ENCODE data around the gene KYAT1.

DNA sequence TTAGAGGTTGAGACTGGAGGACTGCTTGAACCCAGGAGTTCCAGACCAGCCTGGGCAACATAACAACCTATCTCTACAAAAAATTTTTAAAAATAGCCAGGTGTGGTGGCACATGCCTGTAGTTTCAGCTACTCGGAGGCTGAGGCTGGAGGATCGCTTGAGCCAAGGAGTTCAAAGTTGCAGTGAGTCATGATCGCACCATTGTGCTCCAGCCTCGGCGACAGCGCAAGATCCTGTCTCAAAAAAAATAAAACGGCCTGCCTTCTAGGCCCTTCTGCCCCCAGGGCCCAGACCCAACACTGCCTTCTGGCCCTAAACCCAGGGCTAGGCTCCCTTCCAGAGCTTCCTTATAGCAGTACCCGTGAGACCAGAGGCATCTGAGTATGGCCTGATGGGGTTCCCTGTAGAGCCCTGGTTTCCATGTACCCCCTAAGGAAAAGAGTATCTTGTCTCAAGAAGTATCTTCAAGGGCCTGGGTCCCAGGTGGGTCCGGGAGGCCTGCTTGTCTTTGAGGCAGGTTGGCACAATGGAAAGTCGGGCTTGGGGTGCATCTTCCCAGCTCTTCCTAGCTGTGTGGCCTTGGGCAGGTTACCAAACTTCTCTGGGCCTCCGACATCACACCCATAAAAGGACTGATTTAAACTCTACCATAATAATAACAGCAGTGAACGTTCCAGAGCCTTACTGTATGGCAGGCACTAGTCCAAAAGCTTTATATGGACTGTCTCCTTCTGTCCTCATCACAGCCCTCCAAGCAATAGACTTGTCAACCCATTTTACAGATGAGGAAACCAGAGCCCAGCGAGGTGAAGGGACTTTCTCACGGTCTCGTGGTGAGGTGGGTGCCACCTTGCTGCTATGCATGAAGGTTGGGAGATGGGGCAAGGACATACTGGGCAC, 9.8 kb upstream of the KYAT1 start:
- no peak for TF ChIP-seq ESRRA (IDR thresholded peaks at IDR 0.05; ENCODE audit: borderline replicate concordance, low read length)
- TF ChIP-seq JUNB (IDR thresholded peaks at IDR 0.05): no peak
- TF ChIP-seq CEBPB (IDR thresholded peaks at IDR 0.05): no peak
- TF ChIP-seq, protein P1, sequence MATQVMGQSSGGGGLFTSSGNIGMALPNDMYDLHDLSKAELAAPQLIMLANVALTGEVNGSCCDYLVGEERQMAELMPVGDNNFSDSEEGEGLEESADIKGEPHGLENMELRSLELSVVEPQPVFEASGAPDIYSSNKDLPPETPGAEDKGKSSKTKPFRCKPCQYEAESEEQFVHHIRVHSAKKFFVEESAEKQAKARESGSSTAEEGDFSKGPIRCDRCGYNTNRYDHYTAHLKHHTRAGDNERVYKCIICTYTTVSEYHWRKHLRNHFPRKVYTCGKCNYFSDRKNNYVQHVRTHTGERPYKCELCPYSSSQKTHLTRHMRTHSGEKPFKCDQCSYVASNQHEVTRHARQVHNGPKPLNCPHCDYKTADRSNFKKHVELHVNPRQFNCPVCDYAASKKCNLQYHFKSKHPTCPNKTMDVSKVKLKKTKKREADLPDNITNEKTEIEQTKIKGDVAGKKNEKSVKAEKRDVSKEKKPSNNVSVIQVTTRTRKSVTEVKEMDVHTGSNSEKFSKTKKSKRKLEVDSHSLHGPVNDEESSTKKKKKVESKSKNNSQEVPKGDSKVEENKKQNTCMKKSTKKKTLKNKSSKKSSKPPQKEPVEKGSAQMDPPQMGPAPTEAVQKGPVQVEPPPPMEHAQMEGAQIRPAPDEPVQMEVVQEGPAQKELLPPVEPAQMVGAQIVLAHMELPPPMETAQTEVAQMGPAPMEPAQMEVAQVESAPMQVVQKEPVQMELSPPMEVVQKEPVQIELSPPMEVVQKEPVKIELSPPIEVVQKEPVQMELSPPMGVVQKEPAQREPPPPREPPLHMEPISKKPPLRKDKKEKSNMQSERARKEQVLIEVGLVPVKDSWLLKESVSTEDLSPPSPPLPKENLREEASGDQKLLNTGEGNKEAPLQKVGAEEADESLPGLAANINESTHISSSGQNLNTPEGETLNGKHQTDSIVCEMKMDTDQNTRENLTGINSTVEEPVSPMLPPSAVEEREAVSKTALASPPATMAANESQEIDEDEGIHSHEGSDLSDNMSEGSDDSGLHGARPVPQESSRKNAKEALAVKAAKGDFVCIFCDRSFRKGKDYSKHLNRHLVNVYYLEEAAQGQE (IDR thresholded peaks at IDR 0.05): no peak
- TF ChIP-seq, protein P2, sequence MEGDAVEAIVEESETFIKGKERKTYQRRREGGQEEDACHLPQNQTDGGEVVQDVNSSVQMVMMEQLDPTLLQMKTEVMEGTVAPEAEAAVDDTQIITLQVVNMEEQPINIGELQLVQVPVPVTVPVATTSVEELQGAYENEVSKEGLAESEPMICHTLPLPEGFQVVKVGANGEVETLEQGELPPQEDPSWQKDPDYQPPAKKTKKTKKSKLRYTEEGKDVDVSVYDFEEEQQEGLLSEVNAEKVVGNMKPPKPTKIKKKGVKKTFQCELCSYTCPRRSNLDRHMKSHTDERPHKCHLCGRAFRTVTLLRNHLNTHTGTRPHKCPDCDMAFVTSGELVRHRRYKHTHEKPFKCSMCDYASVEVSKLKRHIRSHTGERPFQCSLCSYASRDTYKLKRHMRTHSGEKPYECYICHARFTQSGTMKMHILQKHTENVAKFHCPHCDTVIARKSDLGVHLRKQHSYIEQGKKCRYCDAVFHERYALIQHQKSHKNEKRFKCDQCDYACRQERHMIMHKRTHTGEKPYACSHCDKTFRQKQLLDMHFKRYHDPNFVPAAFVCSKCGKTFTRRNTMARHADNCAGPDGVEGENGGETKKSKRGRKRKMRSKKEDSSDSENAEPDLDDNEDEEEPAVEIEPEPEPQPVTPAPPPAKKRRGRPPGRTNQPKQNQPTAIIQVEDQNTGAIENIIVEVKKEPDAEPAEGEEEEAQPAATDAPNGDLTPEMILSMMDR (IDR thresholded peaks at IDR 0.05): no peak
- peak; percentile 26 for TF ChIP-seq ZFP36 (IDR thresholded peaks at IDR 0.05; ENCODE audit: borderline replicate concordance, partially characterized antibody)
